ENCODE results near the gene KCNIP4. TPM values are rescaled to one million over a fixed set of nuclear protein-coding genes. Genes with fewer than 3 reads are reported as not detected.

The KCNIP4 gene
- total RNA-seq, 1 donor from 2014 or later = not detected

GRCh38 chr4:20983763-20984575 lies 964.6 kb downstream of the KCNIP4 start:
- no peaks in the 10 kb centered on the region for H3K36me3 Mint-ChIP-seq (ENCODE audit: low read depth)
- no peak overlapping the region for H3K4me3 Mint-ChIP-seq (ENCODE audit: unreplicated experiment)
- H3K27me3 Mint-ChIP-seq (ENCODE audit: low read depth) = peaks cover 14% of the 10 kb centered on the region
- no peaks in the 10 kb centered on the region for H3K4me1 Mint-ChIP-seq (ENCODE audit: low read depth)
- no peak overlapping the region for H3K27ac Mint-ChIP-seq (ENCODE audit: unreplicated experiment)
- DNase-seq (ENCODE audit: low spot score) = peak; percentile 85
- no peak for TF ChIP-seq CTCF (IDR thresholded peaks at IDR 0.05)
- H3K9me3 Mint-ChIP-seq (ENCODE audit: low read depth) = peaks cover 7% of the 10 kb centered on the region

- DNase-seq (ENCODE audit: low spot score) = no peak
- H3K27ac Mint-ChIP-seq (ENCODE audit: unreplicated experiment) = no peak overlapping the region
- no peak overlapping the region for H3K4me3 Mint-ChIP-seq (ENCODE audit: unreplicated experiment)
- peaks cover 14% of the 10 kb centered on the region for H3K27me3 Mint-ChIP-seq (ENCODE audit: low read depth)
- H3K4me1 Mint-ChIP-seq (ENCODE audit: low read depth) = no peaks in the 10 kb centered on the region
- no peaks in the 10 kb centered on the region for H3K36me3 Mint-ChIP-seq (ENCODE audit: low read depth)
- no peak for TF ChIP-seq CTCF (IDR thresholded peaks at IDR 0.05)
- H3K9me3 Mint-ChIP-seq (ENCODE audit: low read depth) = peaks cover 7% of the 10 kb centered on the region
Observed at GRCh38 chr4:20982544-20982943, 966.0 kb downstream of the KCNIP4 start.

- no peak for DNase-seq (ENCODE audit: low spot score)
- no peak for TF ChIP-seq CTCF (IDR thresholded peaks at IDR 0.05)
- H3K4me1 Mint-ChIP-seq (ENCODE audit: low read depth) = no peaks in the 10 kb centered on the region
- no peaks in the 10 kb centered on the region for H3K36me3 Mint-ChIP-seq (ENCODE audit: low read depth)
- H3K4me3 Mint-ChIP-seq (ENCODE audit: unreplicated experiment) = no peak overlapping the region
- peaks cover 14% of the 10 kb centered on the region for H3K27me3 Mint-ChIP-seq (ENCODE audit: low read depth)
- no peak overlapping the region for H3K27ac Mint-ChIP-seq (ENCODE audit: unreplicated experiment)
- H3K9me3 Mint-ChIP-seq (ENCODE audit: low read depth) = no peaks in the 10 kb centered on the region
Observed at GRCh38 chr4:20960291-20960690, 988.3 kb downstream of the KCNIP4 start.

- no peak for DNase-seq (ENCODE audit: low spot score)
- H3K4me1 Mint-ChIP-seq (ENCODE audit: low read depth) = no peaks in the 10 kb centered on the region
- peaks cover 4% of the 10 kb centered on the region for H3K27me3 Mint-ChIP-seq (ENCODE audit: low read depth)
- no peak overlapping the region for H3K4me3 Mint-ChIP-seq (ENCODE audit: unreplicated experiment)
- no peaks in the 10 kb centered on the region for H3K36me3 Mint-ChIP-seq (ENCODE audit: low read depth)
- no peak overlapping the region for H3K27ac Mint-ChIP-seq (ENCODE audit: unreplicated experiment)
- no peak for TF ChIP-seq CTCF (IDR thresholded peaks at IDR 0.05)
- no peaks in the 10 kb centered on the region for H3K9me3 Mint-ChIP-seq (ENCODE audit: low read depth)
Observed at GRCh38 chr4:20954541-20954940, 994.0 kb downstream of the KCNIP4 start.

GRCh38 chr4:20944961-20945360 lies 1003.6 kb downstream of the KCNIP4 start:
- no peaks in the 10 kb centered on the region for H3K27me3 Mint-ChIP-seq (ENCODE audit: low read depth)
- no peaks in the 10 kb centered on the region for H3K4me1 Mint-ChIP-seq (ENCODE audit: low read depth)
- no peaks in the 10 kb centered on the region for H3K9me3 Mint-ChIP-seq (ENCODE audit: low read depth)
- TF ChIP-seq CTCF (IDR thresholded peaks at IDR 0.05) = no peak
- no peak overlapping the region for H3K27ac Mint-ChIP-seq (ENCODE audit: unreplicated experiment)
- DNase-seq (ENCODE audit: low spot score) = no peak
- no peaks in the 10 kb centered on the region for H3K36me3 Mint-ChIP-seq (ENCODE audit: low read depth)
- no peak overlapping the region for H3K4me3 Mint-ChIP-seq (ENCODE audit: unreplicated experiment)
